H1 (cell line): ENCODE results near the gene SPRING1. TPM values are rescaled to one million over a fixed set of nuclear protein-coding genes. Genes with fewer than 3 reads are reported as not detected.

Experiments used
- CTCF ChIA-PET: fragments of 300-600 bp; sonication (Branson Sonifier 250); formaldehyde crosslinking; loops from one replicate; lab custom pipeline; 2021; ENCODE audit not compliant: partially characterized antibody; lab: Charles Lee
- POLR2A ChIA-PET: fragments of 300-600 bp; sonication (Branson Sonifier 250); formaldehyde crosslinking; loops from one replicate; lab custom pipeline; 2021; ENCODE audit warnings: inconsistent platforms; ENCODE audit not compliant: partially characterized antibody; lab: Charles Lee
- DNase-seq, 2 experiments: peaks; one replicate each; pipeline versions ENCODE4 v3.0.0 to v3.0.0-alpha.2; 2010 to 2022; ENCODE audit warnings: low spot score in 2 of 2, low read depth in 1 of 2, mixed read lengths in 1 of 2
- FAIRE-seq: peaks from 2 replicates; lab custom pipeline; 2011; peaks lifted over from hg19 to GRCh38; lab: Jason Lieb, UNC
- H2AFZ ChIP-seq: 2 replicates; pipeline ENCODE4 v1.8.1; 2012; ENCODE audit warnings: low read length, inconsistent platforms
- H2AK5ac ChIP-seq: 2 replicates; pipeline ENCODE4 v1.6.1; 2013; ENCODE audit warnings: low read depth, low read length
- H2BK120ac ChIP-seq: replicated peaks from 2 replicates; pipeline ENCODE3; 2013; ENCODE audit warnings: low read depth, low read length, inconsistent platforms
- H2BK12ac ChIP-seq: 2 replicates; pipeline ENCODE4 v1.6.1; 2013; ENCODE audit warnings: low read depth, low read length
- H2BK15ac ChIP-seq: 2 replicates; pipeline ENCODE4 v1.6.1; 2013; ENCODE audit warnings: low read length
- H2BK20ac ChIP-seq: 2 replicates; pipeline ENCODE4 v1.6.1; 2013; ENCODE audit warnings: low read length
- H2BK5ac ChIP-seq: 2 replicates; pipeline ENCODE4 v1.6.1; 2013; ENCODE audit warnings: low read depth, low read length
- H3K14ac ChIP-seq: 2 replicates; pipeline ENCODE4 v1.6.1; 2013; ENCODE audit warnings: inconsistent platforms; ENCODE audit not compliant: insufficient read length
- H3K18ac ChIP-seq: 2 replicates; pipeline ENCODE4 v1.6.1; 2013; ENCODE audit warnings: low read length; ENCODE audit errors: extremely low read depth
- H3K23ac ChIP-seq: 2 replicates; pipeline ENCODE4 v1.6.1; 2013; ENCODE audit warnings: inconsistent platforms; ENCODE audit not compliant: insufficient read length
- H3K23me2 ChIP-seq: 2 replicates; pipeline ENCODE4 v1.6.1; 2013; ENCODE audit warnings: low read depth, low read length
- H3K27ac ChIP-seq: 2 replicates; pipeline ENCODE4 v1.6.1; 2011; ENCODE audit warnings: low read depth, low read length, inconsistent platforms
- H3K27me3 ChIP-seq, 4 experiments: replicated peaks in 1 of 4; 1 replicate in 1 of 4; 2 replicates in 3 of 4; pipeline versions ENCODE4 v1.6.1 to v1.8.1; 2011 to 2013; ENCODE audit warnings: low read length in 3 of 4, mild to moderate bottlenecking in 3 of 4, inconsistent platforms in 2 of 4, mixed read lengths in 2 of 4, moderate library complexity in 1 of 4; ENCODE audit not compliant: control insufficient read depth in 3 of 4, insufficient read depth in 3 of 4; ENCODE audit errors: extremely low read depth in 1 of 4
- H3K36me3 ChIP-seq, 4 experiments: 2 replicates each; pipeline versions ENCODE4 v1.6.1 to v1.8.1; 2011 to 2013; ENCODE audit warnings: mild to moderate bottlenecking in 4 of 4, low read length in 3 of 4, moderate library complexity in 2 of 4, control low read depth in 1 of 4, inconsistent platforms in 1 of 4; ENCODE audit not compliant: insufficient read depth in 4 of 4, control insufficient read depth in 2 of 4
- H3K4ac ChIP-seq: replicated peaks from 2 replicates; pipeline ENCODE3; 2013; ENCODE audit warnings: low read length, low read depth, mixed read lengths, inconsistent platforms; ENCODE audit not compliant: insufficient read length
- H3K4me1 ChIP-seq, 4 experiments: replicated peaks in 1 of 4; 1 replicate in 1 of 4; 2 replicates in 3 of 4; pipeline versions ENCODE4 v1.6.1 to v1.8.1; 2011 to 2013; ENCODE audit warnings: low read length in 3 of 4, inconsistent platforms in 2 of 4, mixed read lengths in 1 of 4; ENCODE audit not compliant: insufficient read depth in 4 of 4, control insufficient read depth in 3 of 4
- H3K4me2 ChIP-seq, 2 experiments: 2 replicates each; pipeline versions ENCODE4 v1.6.1 to v1.8.1; 2011 to 2013; ENCODE audit warnings: low read depth in 2 of 2, low read length in 2 of 2, control low read depth in 1 of 2, inconsistent platforms in 1 of 2, mild to moderate bottlenecking in 1 of 2; ENCODE audit not compliant: insufficient read depth in 1 of 2
- H3K4me3 ChIP-seq, 4 experiments: fragments of 200-600, 300-600 bp in 1 of 4; sonication (generic), shearing (Covaris generic), sonication (Bioruptor Twin) in 1 of 4; 2 replicates each; pipeline versions ENCODE4 v1.5.1 to v1.8.1; 2011 to 2016; ENCODE audit warnings: low read length in 4 of 4, low read depth in 3 of 4, control low read depth in 2 of 4, inconsistent platforms in 2 of 4, mild to moderate bottlenecking in 2 of 4, mixed read lengths in 1 of 4, moderate library complexity in 1 of 4; ENCODE audit not compliant: insufficient read depth in 2 of 4; ENCODE audit errors: extremely low read depth in 1 of 4
- H3K56ac ChIP-seq: replicated peaks from 2 replicates; pipeline ENCODE3; 2013; ENCODE audit warnings: low read depth, mild to moderate bottlenecking, mixed read lengths, low read length, inconsistent platforms; ENCODE audit not compliant: insufficient read length
- H3K79me1 ChIP-seq: 2 replicates; pipeline ENCODE4 v1.6.1; 2013; ENCODE audit warnings: low read depth, low read length, control low read depth
- H3K79me2 ChIP-seq, 2 experiments: 2 replicates each; pipeline versions ENCODE4 v1.6.1 to v1.8.1; 2012 to 2013; ENCODE audit warnings: low read length in 2 of 2, mild to moderate bottlenecking in 2 of 2, inconsistent platforms in 1 of 2; ENCODE audit not compliant: insufficient read depth in 2 of 2, control insufficient read depth in 1 of 2
- H3K9ac ChIP-seq, 4 experiments: replicated peaks in 1 of 4; 1 replicate in 1 of 4; 2 replicates in 3 of 4; pipeline versions ENCODE4 v1.6.1 to v1.8.1; 2011 to 2013; ENCODE audit warnings: low read depth in 3 of 4, low read length in 3 of 4, control low read depth in 2 of 4, mild to moderate bottlenecking in 2 of 4, moderate library complexity in 2 of 4, inconsistent platforms in 1 of 4; ENCODE audit errors: extremely low read depth in 1 of 4
- H3K9me3 ChIP-seq, 2 experiments: 2 replicates each; pipeline versions ENCODE4 v1.6.1 to v1.8.1; 2012 to 2013; ENCODE audit warnings: mild to moderate bottlenecking in 2 of 2, moderate library complexity in 2 of 2, control low read depth in 1 of 2, inconsistent platforms in 1 of 2, low read depth in 1 of 2, low read length in 1 of 2, mixed read lengths in 1 of 2; ENCODE audit not compliant: insufficient read depth in 2 of 2
- H4K20me1 ChIP-seq, 2 experiments: replicated peaks in 1 of 2; 2 replicates each; pipeline versions ENCODE3 to v1.8.1; 2011 to 2013; ENCODE audit warnings: inconsistent platforms in 2 of 2, low read length in 2 of 2, mild to moderate bottlenecking in 1 of 2; ENCODE audit not compliant: insufficient read depth in 2 of 2, control insufficient read depth in 1 of 2
- H4K5ac ChIP-seq: 2 replicates; pipeline ENCODE4 v1.6.1; 2013; ENCODE audit warnings: low read length, low read depth, mixed read lengths, inconsistent platforms; ENCODE audit not compliant: insufficient read length
- H4K8ac ChIP-seq: 2 replicates; pipeline ENCODE4 v1.8.0; 2013; ENCODE audit warnings: mild to moderate bottlenecking, moderate library complexity, low read length, inconsistent platforms; ENCODE audit not compliant: insufficient read depth; ENCODE audit errors: extremely low read depth
- H4K91ac ChIP-seq: replicated peaks from 2 replicates; pipeline ENCODE3; 2013; ENCODE audit warnings: low read length, mixed read lengths, inconsistent platforms; ENCODE audit not compliant: insufficient read length
- WGBS, 2 experiments: shearing (Covaris generic) in 1 of 2; methylation state at CpG; one replicate each; pipeline versions ENCODE4 v1.1.6 to v1.1.7; 2013 to 2015; ENCODE audit warnings: low lambda C conversion rate in 2 of 2, mixed read lengths in 2 of 2, inconsistent platforms in 1 of 2, low coverage in 1 of 2, missing lambda C conversion rate in 1 of 2; ENCODE audit not compliant: insufficient replicate concordance in 2 of 2, insufficient coverage in 1 of 2, insufficient read length in 1 of 2; ENCODE audit errors: extremely low coverage in 1 of 2, missing lambda C conversion rate in 1 of 2; 5-methylcytosine and 5-hydroxymethylcytosine counted together
- polyA plus RNA-seq, 7 experiments: library from polyadenylated mRNA; depleted of rRNA in 3 of 7; stranded (reverse) in 5 of 7; unstranded in 2 of 7; fragments of >200 nt in 5 of 7; fragments of 200-250 nt in 2 of 7; gene quantifications; 1 replicate in 5 of 7; 2 replicates in 1 of 7; 4 replicates in 1 of 7; pipeline versions ENCODE4 v1.2.1 to v1.2.3, GENCODE V29; 2011 to 2013; ENCODE audit warnings: missing spikeins in 2 of 7, mixed read lengths in 2 of 7
- total RNA-seq: library from RNA; stranded (reverse); fragmentation: NEBNext Ultra II Directional; extraction: Animal tissue kit (Norgen Biotek cat#: 25700); gene quantifications from 2 replicates; pipeline ENCODE4 v1.2.1, GENCODE V29; 2021

The SPRING1 gene
- total and polyA plus RNA-seq, 2 of the 8 experiments (the other 6 are each of a cell fraction or from before 2014, with no cell fraction given), result 14.3 to 46.5 TPM

DNA sequence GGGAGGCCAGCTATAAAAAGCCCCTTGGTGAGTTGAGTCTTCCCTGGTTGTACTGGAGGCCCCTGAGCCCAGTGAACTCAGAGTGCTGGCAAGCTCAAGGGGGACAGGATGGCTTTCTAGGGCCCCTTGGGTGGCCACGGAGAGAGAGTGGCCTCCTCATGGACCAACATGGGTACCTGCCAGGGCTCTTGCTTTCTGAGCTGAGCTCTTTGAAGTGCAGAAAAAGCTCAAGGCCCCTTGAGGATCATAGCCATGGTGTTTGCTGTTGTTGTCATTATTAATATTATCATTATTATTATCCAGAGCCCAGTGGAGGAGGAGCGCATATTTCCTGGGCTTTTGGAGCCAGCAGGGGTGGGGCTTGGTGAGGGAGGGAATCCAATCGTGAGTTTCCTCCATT, 6.9 kb upstream of the SPRING1 start:
- no peak overlapping the region for H3K4me3 ChIP-seq
- CTCF ChIA-PET, result interaction anchor here (1.2 kb wide), 1 partner anchor 16 kb away, joined by 9 read pairs; no protein-coding TSS in a partner anchor
- H3K4me1 ChIP-seq, result no peaks in the 10 kb centered on the region; a peak in 1 of 7 replicates
- peaks cover 2% of the 10 kb centered on the region for H3K79me1 ChIP-seq
- no peak overlapping the region for H2AFZ ChIP-seq
- H3K79me2 ChIP-seq, result no peaks in the 10 kb centered on the region; a peak in 1 of 4 replicates
- no peak overlapping the region for H2BK15ac ChIP-seq
- no peak overlapping the region for H3K9ac ChIP-seq
- H3K36me3 ChIP-seq, result peaks cover 0 to 17% (median 15%) of the 10 kb centered on the region in 4 experiments; a peak in 5 of 8 replicates
- H4K8ac ChIP-seq, result no peak overlapping the region
- H3K18ac ChIP-seq, result no peak overlapping the region
- H4K91ac ChIP-seq, result no peak overlapping the region
- H2BK12ac ChIP-seq, result no peak overlapping the region
- H3K9me3 ChIP-seq, result no peaks in the 10 kb centered on the region
- FAIRE-seq (no peak), DNase-seq (no peak)
- no peaks in the 10 kb centered on the region for H4K20me1 ChIP-seq
- H3K14ac ChIP-seq, result no peak overlapping the region
- no peak overlapping the region for H2AK5ac ChIP-seq
- H3K4ac ChIP-seq, result no peak overlapping the region
- H3K56ac ChIP-seq, result no peak overlapping the region
- H3K27ac ChIP-seq, result no peak overlapping the region
- WGBS, 2 experiments, result 87% methylated on average over 2 of the region's 3 CpGs; no CpG with 5 or more reads in 1 of the 2 experiments
- no peak overlapping the region; the same call in 1 of the 2 replicates for H2BK5ac ChIP-seq
- H4K5ac ChIP-seq, result no peak overlapping the region
- no peak overlapping the region for H2BK20ac ChIP-seq
- no peak overlapping the region for H3K23ac ChIP-seq
- H2BK120ac ChIP-seq, result no peak overlapping the region
- H3K23me2 ChIP-seq, result no peaks in the 10 kb centered on the region
- POLR2A ChIA-PET, result interaction anchor here (1.1 kb wide), 1 partner anchor 15 kb away, joined by 5 read pairs; no protein-coding TSS in a partner anchor
- H3K27me3 ChIP-seq, result no peaks in the 10 kb centered on the region
- no peak overlapping the region for H3K4me2 ChIP-seq
